C4-2B (cell line): ENCODE measurements around the gene GAREM2.

Experiments
- CTCF ChIP-seq: fragments of 450-650 bp; conservative IDR thresholded peaks from 2 replicates; pipeline ENCODE4 v1.5.1; 2017; ENCODE audit warnings: mild to moderate bottlenecking
- ZFX ChIP-seq: fragments of 450-650 bp; IDR thresholded peaks from 2 replicates; pipeline ENCODE4 v1.6.1; 2017

- TF ChIP-seq CTCF (no peak), ZFX (no peak)
Measured at GRCh38 chr2:26193578-26194231, 20.8 kb downstream of the GAREM2 start.
